CD4-positive, alpha-beta T cell treated with Interleukin-4 for 1 hour (primary cell): Measurements from ENCODE around the gene INSC.

Experiments
- DNase-seq, 2 donors: peaks; one replicate each; pipeline ENCODE4 v3.0.0-alpha.2; 2020 to 2022

INSC gene

DNA sequence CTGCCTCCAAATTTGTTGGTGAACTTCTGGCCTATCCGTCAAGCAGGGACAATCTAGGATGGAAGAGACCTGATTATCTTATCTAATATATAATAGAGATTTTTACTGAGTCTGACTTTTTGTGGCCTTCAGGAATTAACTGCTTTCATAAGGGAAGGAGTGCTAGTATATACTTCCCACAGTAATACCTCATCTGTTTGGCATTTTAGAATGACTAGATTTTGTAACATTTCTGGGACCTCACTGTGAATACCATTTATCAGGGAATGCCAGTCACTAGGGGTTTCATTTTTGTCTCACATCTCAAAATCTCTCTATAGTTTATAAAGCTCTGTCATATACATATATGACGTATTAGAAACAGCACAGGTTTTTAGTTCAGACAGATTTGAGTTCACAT lies 114.3 kb downstream of the INSC start:
- no peak for DNase-seq

DNA sequence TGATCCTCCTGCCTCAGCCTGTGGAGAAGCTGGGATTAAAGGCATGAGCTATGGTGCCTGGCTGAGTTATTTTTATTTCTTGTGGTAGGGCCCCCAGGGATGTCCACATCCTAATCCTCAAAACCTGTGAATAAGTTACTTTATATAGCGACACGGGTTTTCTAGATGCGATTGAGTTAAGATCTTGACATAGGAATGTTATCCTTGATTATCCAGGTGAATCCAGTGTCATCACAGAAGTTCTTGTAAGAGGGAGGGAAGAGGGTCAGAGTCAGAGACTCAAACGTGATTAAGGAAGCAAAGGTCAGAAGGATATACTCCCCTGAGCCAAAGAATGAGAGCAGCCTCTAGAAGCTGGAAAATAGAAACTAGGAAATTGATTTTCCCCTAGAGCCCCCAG lies 117.8 kb downstream of the INSC start:
- no peak for DNase-seq

GRCh38 chr11:15233371-15234165 lies 118.8 kb downstream of the INSC start:
- DNase-seq, result no peak

DNA sequence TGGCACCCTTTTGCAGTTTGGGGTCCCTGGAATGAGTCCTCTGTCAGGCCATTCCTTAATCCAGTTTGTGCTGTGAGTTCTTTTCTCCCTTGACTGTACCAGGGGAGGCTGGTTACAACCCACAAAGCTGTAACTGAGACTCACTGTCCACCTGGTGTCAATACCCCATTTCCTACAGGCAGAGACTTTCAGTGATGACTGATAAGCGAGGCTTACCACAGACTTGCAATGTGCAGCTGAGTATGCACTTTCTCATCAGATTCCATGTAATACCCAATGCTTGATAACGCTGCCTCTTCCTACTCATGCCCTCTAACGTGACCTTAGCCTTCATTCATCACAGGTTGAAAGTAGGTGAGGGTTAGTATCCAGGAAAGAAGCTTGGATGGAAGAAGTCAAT lies 120.1 kb downstream of the INSC start:
- DNase-seq, result no peak

DNA sequence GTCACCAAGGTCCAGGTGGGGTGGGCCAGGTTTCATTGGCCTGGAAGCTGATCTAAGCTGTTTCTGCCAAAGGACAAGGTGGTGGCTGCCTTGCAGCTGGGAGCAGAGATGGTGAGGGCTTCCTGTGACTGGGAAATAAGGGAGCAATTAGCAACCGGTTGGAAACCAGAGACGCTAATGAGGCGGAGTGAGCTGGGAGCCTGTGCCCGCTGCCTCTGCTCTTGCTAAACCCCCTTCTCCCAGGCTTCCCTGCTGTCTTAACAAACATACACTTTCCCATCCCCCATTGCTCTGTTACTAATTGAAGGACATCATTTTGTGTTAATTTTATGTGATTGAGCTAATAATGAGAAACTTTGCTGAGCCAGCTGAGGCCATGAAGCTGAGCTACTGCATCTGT lies 121.8 kb downstream of the INSC start:
- DNase-seq, result no peak

- no peak for DNase-seq
These were observed 124.1 kb downstream of the INSC start for GRCh38 chr11:15238856-15239255.

DNA sequence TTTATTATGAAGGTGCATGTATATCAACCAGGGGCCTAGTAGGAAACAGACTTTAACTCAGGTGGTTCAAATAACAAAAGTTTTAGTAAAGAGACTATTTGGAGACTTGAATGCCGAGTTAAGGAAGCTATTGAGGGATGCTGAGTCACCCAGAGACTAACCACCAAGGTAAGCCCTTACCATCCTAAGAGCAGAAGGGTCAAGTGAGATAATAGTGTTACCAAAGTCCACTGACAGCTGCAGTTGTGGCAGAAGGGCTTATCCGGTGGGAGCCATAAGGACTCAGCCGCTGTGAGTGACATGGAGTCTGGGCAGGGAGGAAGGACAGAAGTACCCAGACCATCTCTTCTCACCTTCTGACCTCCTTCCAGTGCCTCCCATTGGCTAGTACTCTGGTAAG lies 134.0 kb downstream of the INSC start:
- no peak for DNase-seq

GRCh38 chr11:15258433-15259165 lies 143.9 kb downstream of the INSC start:
- DNase-seq, result no peak

- no peak for DNase-seq
These were observed 152.3 kb downstream of the INSC start for GRCh38 chr11:15266999-15267398.

GRCh38 chr11:15268598-15268997 lies 153.9 kb downstream of the INSC start:
- no peak for DNase-seq

DNA sequence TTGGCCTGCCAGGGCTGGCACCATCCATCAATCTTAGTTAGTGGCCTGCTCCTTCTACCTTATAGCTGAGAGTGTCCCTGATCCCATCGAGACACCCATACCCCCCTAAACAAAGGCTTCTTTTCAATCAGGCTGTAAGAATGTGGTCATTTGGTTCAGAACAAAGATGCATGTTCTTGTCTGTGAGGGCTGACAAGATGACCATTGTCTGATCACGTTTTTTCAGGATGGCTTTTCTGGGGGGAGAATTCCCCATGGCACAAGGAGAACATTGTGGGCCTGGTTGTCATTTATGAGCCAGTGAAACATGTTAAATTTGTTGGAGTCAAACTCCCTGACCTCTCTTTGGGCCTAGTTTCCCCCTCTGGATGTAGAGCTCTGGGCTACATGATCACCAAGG lies 160.4 kb downstream of the INSC start:
- no peak for DNase-seq

DNA sequence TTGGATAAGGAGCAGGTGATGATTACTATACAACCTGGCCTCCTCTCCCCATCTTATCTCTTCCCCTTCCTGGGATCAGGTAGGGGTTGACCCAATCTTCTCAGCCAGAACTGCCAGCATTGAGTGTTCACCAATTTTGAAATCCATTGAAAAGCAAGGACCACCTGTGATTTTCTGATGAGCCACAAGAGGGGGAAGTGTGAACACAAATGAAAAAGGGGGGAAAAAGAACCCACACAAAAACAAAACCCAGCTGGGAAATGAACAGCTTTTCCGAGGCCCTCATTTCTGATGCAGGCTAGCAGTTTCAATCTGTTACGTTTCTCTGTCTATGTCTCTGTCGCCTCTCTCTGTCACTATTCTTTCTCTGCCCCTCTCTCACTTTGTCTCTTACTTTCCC lies 161.9 kb downstream of the INSC start:
- DNase-seq, result no peak

DNA sequence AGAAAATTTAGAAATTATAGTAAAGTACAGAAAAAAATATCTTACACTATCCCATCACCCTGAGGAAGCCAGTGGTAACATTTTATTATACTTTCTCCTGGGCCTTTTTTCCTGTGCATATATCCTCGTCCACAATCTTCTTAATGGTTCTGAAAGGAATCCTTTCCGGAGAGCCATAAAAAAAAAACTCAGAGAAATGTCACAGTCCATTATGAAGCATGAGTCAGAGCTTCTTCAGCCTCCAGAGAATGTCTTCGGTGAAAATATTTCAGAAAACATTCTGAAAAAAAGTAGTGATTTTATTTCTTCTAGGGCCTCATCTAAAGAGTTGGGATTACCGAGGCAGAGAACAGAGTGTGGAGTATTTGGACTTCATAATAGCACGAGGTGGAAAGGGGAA lies 163.4 kb downstream of the INSC start:
- no peak for DNase-seq

GRCh38 chr11:15280393-15280792 lies 165.7 kb downstream of the INSC start:
- no peak for DNase-seq

DNA sequence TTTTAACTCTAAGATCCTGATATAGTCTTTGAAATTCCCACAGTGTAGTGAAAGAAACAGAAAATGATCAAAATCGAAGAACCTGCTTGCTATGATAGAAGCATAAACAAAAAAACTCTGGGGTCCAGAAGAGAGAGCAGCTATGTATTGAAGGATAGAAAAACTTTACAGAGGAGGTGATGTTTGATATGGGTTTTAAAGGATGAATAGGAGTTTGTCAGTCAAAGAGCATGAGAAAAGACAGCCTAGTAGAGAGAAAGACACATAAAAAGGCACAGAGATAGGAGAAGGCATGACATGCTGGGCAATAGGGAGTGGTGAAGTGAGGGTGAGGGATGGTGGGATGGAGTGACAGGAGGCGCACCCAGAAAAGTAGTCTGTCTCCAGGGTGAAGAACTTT lies 168.0 kb downstream of the INSC start:
- no peak for DNase-seq

GRCh38 chr11:15286465-15286864 lies 171.7 kb downstream of the INSC start:
- no peak for DNase-seq

DNA sequence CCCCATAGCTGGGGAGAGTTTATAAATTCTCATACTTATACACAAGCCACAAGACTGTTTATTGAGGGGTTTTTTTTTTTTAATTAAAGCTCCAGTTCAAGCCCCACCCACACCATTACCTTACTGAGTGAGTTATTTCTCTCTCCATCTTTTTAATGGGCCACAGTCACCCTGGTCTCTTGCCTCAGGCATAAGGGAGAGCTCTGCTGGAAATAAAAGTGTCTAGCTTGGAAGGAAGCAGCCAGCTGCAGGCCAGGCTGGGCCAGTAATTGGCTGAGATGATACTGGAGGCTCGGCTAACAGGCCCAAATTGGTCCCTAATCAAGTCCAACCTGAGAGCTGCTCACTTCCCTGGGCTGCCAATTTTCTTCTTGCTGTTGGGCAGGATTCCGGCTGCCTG lies 174.1 kb downstream of the INSC start:
- no peak for DNase-seq

DNA sequence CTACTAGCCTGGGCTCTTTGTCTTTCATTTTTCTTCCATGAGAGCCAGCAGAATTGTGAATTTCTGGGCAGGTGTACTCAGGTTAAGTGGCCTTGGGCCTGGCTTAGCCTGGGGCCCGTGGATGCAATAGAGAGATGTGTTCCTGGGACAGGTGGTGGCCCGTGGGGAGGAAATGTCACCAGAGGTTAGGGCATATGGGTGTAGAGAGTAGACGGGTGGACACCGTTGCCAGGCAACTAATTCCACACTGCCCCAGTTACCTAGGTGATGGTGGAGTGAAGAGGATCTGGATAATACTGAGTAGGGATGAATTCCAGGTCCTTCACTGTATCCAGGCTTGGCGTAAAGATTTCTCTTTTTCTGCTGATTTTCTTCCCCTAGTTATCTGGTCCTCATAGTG lies 175.0 kb downstream of the INSC start:
- no peak for DNase-seq

DNA sequence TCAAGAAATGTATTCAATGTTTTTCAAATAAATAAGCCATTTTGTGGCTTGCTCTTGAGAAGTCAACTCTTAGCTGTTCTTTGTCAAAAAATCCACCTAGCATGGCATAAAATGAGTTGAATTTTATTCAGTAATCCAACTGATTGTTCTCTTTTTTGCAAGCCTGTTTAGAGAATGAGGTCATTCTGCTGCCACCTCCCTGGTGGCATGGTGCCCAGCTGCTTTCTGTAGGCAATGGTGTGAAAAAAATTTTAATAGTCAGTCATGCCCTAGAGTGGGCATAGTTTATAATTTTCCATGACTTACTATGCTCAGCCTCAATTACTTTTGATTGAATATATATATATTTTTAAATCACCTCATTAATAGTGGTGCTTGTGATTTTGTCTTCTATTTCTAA lies 177.2 kb downstream of the INSC start:
- DNase-seq, result no peak

DNA sequence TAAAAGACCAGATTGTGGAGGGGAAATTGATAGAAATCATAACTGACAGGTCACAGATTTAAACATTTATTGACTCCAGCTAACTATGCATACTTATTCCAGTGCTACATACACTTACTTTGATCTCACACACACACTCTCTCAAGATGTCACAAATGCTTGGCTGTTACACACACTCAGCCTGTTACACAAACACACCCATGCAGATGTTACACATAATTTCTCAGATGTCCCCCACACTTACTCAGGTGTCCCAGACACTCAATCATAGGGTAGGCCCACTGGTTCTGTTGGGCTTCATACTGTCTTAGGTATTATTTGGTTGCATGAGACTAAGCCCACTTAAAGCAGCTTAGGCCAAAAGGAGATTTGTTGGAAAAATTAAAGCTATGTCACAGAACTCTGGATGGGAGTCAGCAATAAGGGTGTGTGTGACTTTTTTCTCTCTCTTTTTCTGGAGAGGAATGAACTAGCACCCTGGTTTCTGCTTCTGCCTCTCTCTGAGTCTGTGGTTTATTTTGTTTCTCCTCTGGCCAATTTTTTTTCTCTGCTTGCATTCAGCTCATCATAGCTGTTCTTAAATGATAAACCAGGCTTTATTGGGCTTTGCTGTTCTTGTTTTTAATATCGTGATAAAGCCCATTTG lies 179.4 kb downstream of the INSC start:
- no peak for DNase-seq

- DNase-seq, result no peak
These were observed 181.0 kb downstream of the INSC start for GRCh38 chr11:15295695-15296094.
